Naive thymus-derived CD4-positive, alpha-beta T cell (primary cell): ENCODE data around the gene PET100. TPM values are rescaled to one million over a fixed set of nuclear protein-coding genes. Genes with fewer than 3 reads are reported as not detected.

ENCODE experiments used
- ATAC-seq: fragments of 150-1000 bp; cut with Tn5 transposase; 2 replicates; pipeline ENCODE4 v1.10.0; 2021; ENCODE audit warnings: mild to moderate bottlenecking, moderate library complexity
- CTCF ChIA-PET: fragments of 350-600 bp; sonication (Branson Sonifier 250); formaldehyde crosslinking; loops from one replicate; lab custom pipeline; 2021; ENCODE audit warnings: antibody characterized with exemption; lab: Charles Lee
- POLR2A ChIA-PET: fragments of 350-600 bp; sonication (Branson Sonifier 250); formaldehyde crosslinking; loops from one replicate; lab custom pipeline; 2021; ENCODE audit warnings: antibody characterized with exemption, inconsistent platforms; lab: Charles Lee
- DNase-seq, 9 donors: peaks; one replicate each; pipeline versions ENCODE4 v3.0.0 to v3.0.0-alpha.2; 2020 to 2022; ENCODE audit warnings: mixed read lengths in 1 of 9
- H3K27ac ChIP-seq: one replicate; pipeline ENCODE4 v1.7.0; 2013; ENCODE audit warnings: mild to moderate bottlenecking, low read depth, low read length, moderate library complexity
- H3K27me3 ChIP-seq, 2 donors: one replicate each; pipeline ENCODE4 v1.7.0; 2013; ENCODE audit warnings: low read length in 2 of 2, mild to moderate bottlenecking in 2 of 2, moderate library complexity in 2 of 2; ENCODE audit not compliant: control insufficient read depth in 2 of 2, insufficient read depth in 2 of 2
- H3K36me3 ChIP-seq, 3 experiments: 1 replicate in 2 of 3; 2 replicates in 1 of 3; pipeline ENCODE4 v1.7.0; 2013; ENCODE audit warnings: low read length in 3 of 3, mild to moderate bottlenecking in 3 of 3, moderate library complexity in 1 of 3; ENCODE audit not compliant: insufficient read depth in 3 of 3, control insufficient read depth in 2 of 3
- H3K4me1 ChIP-seq, 2 donors: one replicate each; pipeline ENCODE4 v1.7.0; 2013; ENCODE audit warnings: low read length in 2 of 2, mild to moderate bottlenecking in 2 of 2, moderate library complexity in 1 of 2; ENCODE audit not compliant: control insufficient read depth in 2 of 2, insufficient read depth in 2 of 2
- H3K4me3 ChIP-seq: 2 replicates; pipeline ENCODE4 v1.7.0; 2013; ENCODE audit warnings: mild to moderate bottlenecking, low read length
- H3K9me3 ChIP-seq, 3 experiments: 1 replicate in 2 of 3; 2 replicates in 1 of 3; pipeline ENCODE4 v1.7.0; 2013; ENCODE audit warnings: low read length in 3 of 3; ENCODE audit not compliant: control insufficient read depth in 2 of 3
- H3K27ac Mint-ChIP-seq, 9 donors: one replicate each; pipeline ENCODE4 v1.8.0; 2020 to 2022; ENCODE audit warnings: mixed read lengths in 9 of 9, mild to moderate bottlenecking in 8 of 9, moderate library complexity in 5 of 9, inconsistent platforms in 2 of 9
- H3K27me3 Mint-ChIP-seq, 5 donors: one replicate each; pipeline ENCODE4 v1.8.0; 2021 to 2022; ENCODE audit warnings: mixed read lengths in 5 of 5, mild to moderate bottlenecking in 1 of 5
- H3K36me3 Mint-ChIP-seq, 5 donors: one replicate each; pipeline ENCODE4 v1.8.0; 2020 to 2022; ENCODE audit warnings: mixed read lengths in 5 of 5, mild to moderate bottlenecking in 3 of 5, inconsistent platforms in 1 of 5
- H3K4me1 Mint-ChIP-seq, 7 donors: one replicate each; pipeline ENCODE4 v1.8.0; 2020 to 2022; ENCODE audit warnings: mixed read lengths in 7 of 7, mild to moderate bottlenecking in 3 of 7, inconsistent platforms in 1 of 7
- H3K4me3 Mint-ChIP-seq, 10 donors: one replicate each; pipeline ENCODE4 v1.8.0; 2020 to 2022; ENCODE audit warnings: mild to moderate bottlenecking in 10 of 10, mixed read lengths in 10 of 10, moderate library complexity in 6 of 10, inconsistent platforms in 2 of 10
- H3K9me3 Mint-ChIP-seq, 11 donors: one replicate each; pipeline ENCODE4 v1.8.0; 2020 to 2022; ENCODE audit warnings: mixed read lengths in 11 of 11, mild to moderate bottlenecking in 4 of 11, inconsistent platforms in 1 of 11, moderate library complexity in 1 of 11
- intact Hi-C, 2 donors: fragments of 100-400 bp; cut with micrococcal nuclease; formaldehyde crosslinking; loops; one replicate each; pipeline ENCODE4 v1.15.1; 2023
- polyA plus RNA-seq, 2 donors: library from polyadenylated mRNA; unstranded; fragments of 300-500 nt; fragmentation: Illumina TruSeq; gene quantifications; one replicate each; pipeline ENCODE4 v1.2.3, GENCODE V29; 2021
- total RNA-seq, 6 experiments: library from RNA in 5 of 6; stranded (reverse) in 5 of 6; gene quantifications; 1 replicate in 5 of 6; 2 replicates in 1 of 6; pipeline ENCODE4 v1.2.3 and lab custom pipeline; 2021 to 2026

PET100 gene
- total and polyA plus RNA-seq, 7 experiments from 2014 or later = 112 to 274 (median 127) TPM

- Histone ChIP-seq H3K4me1 (no peaks in the 10 kb centered on the region), H3K27ac (no peak overlapping the region), H3K27me3 (no peaks in the 10 kb centered on the region), H3K36me3 (no peaks in the 10 kb centered on the region), H3K4me3 (no peak overlapping the region), H3K9me3 (no peaks in the 10 kb centered on the region)
- no peaks in the 10 kb centered on the region for H3K36me3 Mint-ChIP-seq
- no peak overlapping the region for H3K27ac Mint-ChIP-seq
- peaks cover 0 to 6% (median 0%) of the 10 kb centered on the region in 7 donors for H3K4me1 Mint-ChIP-seq
- H3K9me3 Mint-ChIP-seq = peaks cover 0 to 4% (median 0%) of the 10 kb centered on the region in 11 donors
- peaks cover 2 to 23% (median 11%) of the 10 kb centered on the region in 5 donors for H3K27me3 Mint-ChIP-seq
- ChIA-PET POLR2A (no interaction called here), CTCF (no interaction called here)
- intact Hi-C loops = no loop called here
- no peak for DNase-seq
- H3K4me3 Mint-ChIP-seq = no peak overlapping the region
- ATAC-seq = no peak
Measured at GRCh38 chr19:7603919-7604318, 25.7 kb upstream of the PET100 start.

GRCh38 chr19:7605490-7606222, 23.9 kb upstream of the PET100 start:
- peaks cover 2 to 22% (median 11%) of the 10 kb centered on the region in 5 donors for H3K27me3 Mint-ChIP-seq
- CTCF ChIA-PET = interaction anchor here (1.1 kb wide), 1 partner anchor 37 kb away, joined by 4 read pairs; no protein-coding TSS in a partner anchor
- Histone ChIP-seq H3K36me3 (no peaks in the 10 kb centered on the region), H3K4me1 (no peaks in the 10 kb centered on the region), H3K9me3 (no peaks in the 10 kb centered on the region), H3K27ac (no peak overlapping the region), H3K27me3 (no peaks in the 10 kb centered on the region), H3K4me3 (no peak overlapping the region)
- intact Hi-C loops = no loop called here
- H3K27ac Mint-ChIP-seq = no peak overlapping the region
- ATAC-seq (peak; percentile 71), DNase-seq (no peak)
- peaks cover 0 to 4% (median 0%) of the 10 kb centered on the region in 11 donors for H3K9me3 Mint-ChIP-seq
- no peaks in the 10 kb centered on the region for H3K36me3 Mint-ChIP-seq
- H3K4me3 Mint-ChIP-seq = no peak overlapping the region
- H3K4me1 Mint-ChIP-seq = peaks cover 0 to 6% (median 0%) of the 10 kb centered on the region in 7 donors
- POLR2A ChIA-PET = no interaction called here

GRCh38 chr19:7606289-7606688, 23.3 kb upstream of the PET100 start:
- CTCF ChIA-PET = no interaction called here
- Histone ChIP-seq H3K4me1 (no peaks in the 10 kb centered on the region), H3K36me3 (no peaks in the 10 kb centered on the region), H3K9me3 (no peaks in the 10 kb centered on the region), H3K4me3 (no peak overlapping the region), H3K27ac (no peak overlapping the region), H3K27me3 (no peaks in the 10 kb centered on the region)
- no peaks in the 10 kb centered on the region for H3K36me3 Mint-ChIP-seq
- intact Hi-C loops = no loop called here
- no peak overlapping the region for H3K4me3 Mint-ChIP-seq
- ATAC-seq (no peak), DNase-seq (no peak)
- peaks cover 0 to 6% (median 0%) of the 10 kb centered on the region in 7 donors for H3K4me1 Mint-ChIP-seq
- POLR2A ChIA-PET = no interaction called here
- peaks cover 0 to 4% (median 0%) of the 10 kb centered on the region in 11 donors for H3K9me3 Mint-ChIP-seq
- H3K27ac Mint-ChIP-seq = no peak overlapping the region
- H3K27me3 Mint-ChIP-seq = peaks cover 2 to 22% (median 11%) of the 10 kb centered on the region in 5 donors

- Histone ChIP-seq H3K27me3 (no peaks in the 10 kb centered on the region), H3K36me3 (no peaks in the 10 kb centered on the region), H3K4me3 (no peak overlapping the region), H3K4me1 (no peaks in the 10 kb centered on the region), H3K9me3 (no peaks in the 10 kb centered on the region), H3K27ac (no peak overlapping the region)
- ATAC-seq (no peak), DNase-seq (no peak)
- Mint-ChIP-seq H3K4me1 (peaks cover 0 to 5% (median 0%) of the 10 kb centered on the region in 7 donors), H3K36me3 (no peaks in the 10 kb centered on the region), H3K27me3 (peaks cover under 1 to 15% (median 5%) of the 10 kb centered on the region in 5 donors), H3K9me3 (peaks cover 0 to 4% (median 0%) of the 10 kb centered on the region in 11 donors), H3K4me3 (no peak overlapping the region), H3K27ac (no peak overlapping the region)
- intact Hi-C loops = no loop called here
- POLR2A ChIA-PET = no interaction called here
- CTCF ChIA-PET = no interaction called here
Measured at GRCh38 chr19:7607212-7607873, 22.2 kb upstream of the PET100 start.

GRCh38 chr19:7607874-7608560, 21.6 kb upstream of the PET100 start:
- Mint-ChIP-seq H3K9me3 (peaks cover 0 to 4% (median 0%) of the 10 kb centered on the region in 11 donors), H3K4me3 (no peak overlapping the region), H3K27ac (no peak overlapping the region), H3K4me1 (peaks cover 0 to 4% (median 0%) of the 10 kb centered on the region in 7 donors), H3K27me3 (peaks cover 0 to 9% (median 4%) of the 10 kb centered on the region in 5 donors), H3K36me3 (no peaks in the 10 kb centered on the region)
- POLR2A ChIA-PET = no interaction called here
- Histone ChIP-seq H3K9me3 (no peaks in the 10 kb centered on the region), H3K4me1 (no peaks in the 10 kb centered on the region), H3K27me3 (no peaks in the 10 kb centered on the region), H3K27ac (no peak overlapping the region), H3K4me3 (no peak overlapping the region), H3K36me3 (no peaks in the 10 kb centered on the region)
- CTCF ChIA-PET = no interaction called here
- ATAC-seq (no peak), DNase-seq (no peak)
- intact Hi-C loops = no loop called here

- no peaks in the 10 kb centered on the region for H3K36me3 ChIP-seq
- no peak for DNase-seq
- CTCF ChIA-PET = no interaction called here
- H3K4me3 ChIP-seq = no peak overlapping the region
- ATAC-seq = no peak
- peaks cover 0 to 2% (median 0%) of the 10 kb centered on the region in 7 donors for H3K4me1 Mint-ChIP-seq
- peaks cover 0 to 1% (median 0%) of the 10 kb centered on the region in 11 donors for H3K9me3 Mint-ChIP-seq
- no peak overlapping the region for H3K4me3 Mint-ChIP-seq
- no peaks in the 10 kb centered on the region for H3K27me3 ChIP-seq
- no peak overlapping the region for H3K27ac Mint-ChIP-seq
- no peaks in the 10 kb centered on the region for H3K27me3 Mint-ChIP-seq
- H3K27ac ChIP-seq = no peak overlapping the region
- intact Hi-C loops = no loop called here
- no peaks in the 10 kb centered on the region for H3K36me3 Mint-ChIP-seq
- POLR2A ChIA-PET = no interaction called here
- H3K4me1 ChIP-seq = no peaks in the 10 kb centered on the region
- no peaks in the 10 kb centered on the region for H3K9me3 ChIP-seq
Measured at GRCh38 chr19:7610491-7611240, 18.9 kb upstream of the PET100 start.
